ENCODE data around the gene SWT1. TPM values are rescaled to one million over a fixed set of nuclear protein-coding genes. Genes with fewer than 3 reads are reported as not detected.
A peak's percentile ranks its signal among the peaks of the same experiment; 100 is the strongest.

SWT1 gene
- total and polyA plus RNA-seq, 9 of the 15 experiments (the other 6 are each of a cell fraction or from before 2014, with no cell fraction given) = 1.5 to 3.4 (median 2.3) TPM

GRCh38 chr1:185317034-185317885 lies 160.3 kb downstream of the SWT1 start, which contains the start of gene IVNS1ABP (continued):
- peak; percentile 74 for TF ChIP-seq MYC (IDR thresholded peaks at IDR 0.05; ENCODE audit: low read depth, low read length)
- no peak; the same call in 1 of the 2 replicates for TF ChIP-seq MYC (CRISPR knock-in tag; IDR thresholded peaks at IDR 0.05; ENCODE audit: borderline replicate concordance, low read depth)
- peak; percentile 90 for TF ChIP-seq POLR2H (tag; IDR thresholded peaks at IDR 0.05; ENCODE audit: low read depth)
- TF ChIP-seq ZNF212 (CRISPR knock-in tag; IDR thresholded peaks at IDR 0.05) = no peak
- peak; percentile 77 for TF ChIP-seq SMARCA4 (IDR thresholded peaks at IDR 0.05)
- peak; percentile 59; the same call in 1 of the 2 replicates for TF ChIP-seq DEAF1 (CRISPR knock-in tag; IDR thresholded peaks at IDR 0.05)
- peak; percentile 45; the same call in 1 of the 2 replicates for TF ChIP-seq JUND (IDR thresholded peaks at IDR 0.05; ENCODE audit: borderline replicate concordance, low read depth, low read length)
- TF ChIP-seq JUND (tag; IDR thresholded peaks at IDR 0.05; ENCODE audit: borderline replicate concordance, low read depth, low read length) = no peak; the same call in 2 of the 3 replicates
- peak; percentile 95 for TF ChIP-seq SUPT5H (IDR thresholded peaks at IDR 0.05)
- TF ChIP-seq HDAC1 (IDR thresholded peaks at IDR 0.05) = peak in 1 of 2 experiments; percentile 87; a peak in 2 of 4 replicates
- peak; percentile 90 for TF ChIP-seq HMGN3 (IDR thresholded peaks at IDR 0.05; ENCODE audit: borderline replicate concordance, extremely low read depth, insufficient read length, low read depth, low read length)
- TF ChIP-seq NCOA6 (IDR thresholded peaks at IDR 0.05) = 0 out of 2 replicates have a peak, but pooled peaks have one; percentile 24
- TF ChIP-seq ATF4 (CRISPR knock-in tag; IDR thresholded peaks at IDR 0.05) = 0 out of 2 replicates have a peak, but pooled peaks have one; percentile 35
- peak; percentile 84 for TF ChIP-seq ZNF740 (CRISPR knock-in tag; IDR thresholded peaks at IDR 0.05)
- TF ChIP-seq ZNF740 (tag; IDR thresholded peaks at IDR 0.05) = 0 out of 4 replicates have a peak, but pooled peaks of 1 of the 2 experiments have one; percentile 54
- TF ChIP-seq CSDE1 (IDR thresholded peaks at IDR 0.05) = no peak
- peak; percentile 49 to 56; a peak in 2 of 4 replicates for TF ChIP-seq FOXK2 (conservative IDR thresholded peaks at IDR 0.05 in 1 of 2, IDR thresholded peaks at IDR 0.05 in 1 of 2; ENCODE audit: low read depth in 2 of 2)
- peak; percentile 65 for TF ChIP-seq POLR2AphosphoS5 (IDR thresholded peaks at IDR 0.05; ENCODE audit: control insufficient read depth, insufficient read depth, low read depth, low read length)
- TF ChIP-seq E2F6 (IDR thresholded peaks at IDR 0.05; ENCODE audit: borderline replicate concordance in 1 of 2, extremely low read depth in 1 of 2, insufficient read depth in 1 of 2, insufficient read length in 1 of 2, low read depth in 1 of 2, low read length in 1 of 2, poor library complexity in 1 of 2, severe bottlenecking in 1 of 2) = peak; percentile 94 to 96
- TF ChIP-seq ZKSCAN3 (CRISPR knock-in tag; IDR thresholded peaks at IDR 0.05) = no peak
- no peak for TF ChIP-seq RBM25 (IDR thresholded peaks at IDR 0.05; ENCODE audit: low read depth, low read length, severe bottlenecking)
- peak; percentile 96 for TF ChIP-seq GATA2 (CRISPR knock-in tag; IDR thresholded peaks at IDR 0.05)
- TF ChIP-seq CBX2 (IDR thresholded peaks at IDR 0.05; ENCODE audit: insufficient read depth, low read length, poor library complexity, severe bottlenecking) = no peak
